NCI-H748 (cell line): Measurements from ENCODE around the gene EDA.
"Not testable (repeated sequence)": the region's sequence is repeated elsewhere in the genome, so short reads cannot be mapped to it uniquely, and the experiment has no call there.

ENCODE experiments used
- DNase-seq: peaks from one replicate; lab custom pipeline; 2025; ENCODE audit not compliant: unreplicated experiment; lab: John Stamatoyannopoulos, UW

The EDA gene

DNA sequence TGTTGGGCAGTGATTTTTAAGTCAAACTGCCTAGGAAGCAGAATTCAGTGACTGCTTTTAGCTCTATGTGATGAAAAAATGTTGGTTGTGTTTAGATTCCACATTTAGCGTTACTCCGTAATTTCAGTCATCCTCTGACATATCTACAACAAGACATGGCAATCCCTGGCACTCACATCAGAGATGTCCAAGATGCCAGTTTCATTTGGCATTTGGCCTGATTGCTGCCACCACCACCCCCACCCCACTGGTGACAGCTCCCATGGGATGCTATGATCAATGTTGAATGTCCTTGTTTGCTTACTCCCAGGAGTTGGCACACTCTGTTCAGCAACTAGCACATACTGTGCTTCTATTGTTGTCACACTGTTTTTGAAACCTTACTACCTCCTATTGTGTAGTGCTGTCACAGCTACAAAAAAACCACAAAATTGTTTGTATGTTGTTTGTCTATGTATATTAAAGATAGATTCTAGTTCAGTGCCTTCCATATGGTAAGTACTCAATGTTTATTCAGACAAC is 332.4 kb downstream of the EDA start:
- no peak for DNase-seq

DNA sequence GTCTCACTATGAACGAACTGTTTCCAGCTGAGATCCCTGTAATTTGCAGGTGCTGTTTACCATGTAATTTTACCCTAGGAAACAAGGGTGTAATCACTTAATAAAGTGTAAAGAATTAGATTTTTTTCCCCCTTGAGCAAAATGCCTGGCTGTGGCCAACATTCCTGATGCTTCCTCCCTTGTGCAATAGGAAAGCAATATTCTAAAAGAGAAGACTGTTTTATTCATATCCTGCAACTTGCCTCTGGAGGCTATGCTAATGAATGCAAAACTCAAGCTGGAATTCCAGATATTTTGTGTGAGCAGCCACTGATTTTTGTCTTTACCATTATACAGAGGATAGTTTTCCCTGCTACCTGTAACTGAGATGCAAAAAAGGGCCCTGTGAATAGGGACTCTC is 335.8 kb downstream of the EDA start:
- no peak for DNase-seq

DNA sequence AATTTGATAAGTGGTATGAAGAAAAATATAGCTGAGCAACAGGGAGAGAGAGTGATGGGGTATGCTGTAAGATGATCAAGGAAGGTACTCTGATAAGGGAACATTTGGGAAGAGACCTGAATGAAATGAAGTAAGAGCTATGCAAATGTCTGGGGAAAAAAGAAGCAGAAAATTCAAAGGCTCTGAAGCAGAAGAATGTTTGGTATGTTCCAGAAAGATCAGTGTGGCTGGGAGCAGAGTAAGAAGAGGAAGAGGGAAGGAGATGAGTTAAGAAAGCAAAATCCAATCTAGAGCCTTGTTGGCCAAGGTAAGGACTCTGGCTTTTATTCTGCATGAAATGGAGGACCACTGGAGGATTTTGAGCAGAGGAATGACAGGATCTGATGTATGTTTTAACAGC is 343.8 kb downstream of the EDA start:
- DNase-seq, result no peak

DNA sequence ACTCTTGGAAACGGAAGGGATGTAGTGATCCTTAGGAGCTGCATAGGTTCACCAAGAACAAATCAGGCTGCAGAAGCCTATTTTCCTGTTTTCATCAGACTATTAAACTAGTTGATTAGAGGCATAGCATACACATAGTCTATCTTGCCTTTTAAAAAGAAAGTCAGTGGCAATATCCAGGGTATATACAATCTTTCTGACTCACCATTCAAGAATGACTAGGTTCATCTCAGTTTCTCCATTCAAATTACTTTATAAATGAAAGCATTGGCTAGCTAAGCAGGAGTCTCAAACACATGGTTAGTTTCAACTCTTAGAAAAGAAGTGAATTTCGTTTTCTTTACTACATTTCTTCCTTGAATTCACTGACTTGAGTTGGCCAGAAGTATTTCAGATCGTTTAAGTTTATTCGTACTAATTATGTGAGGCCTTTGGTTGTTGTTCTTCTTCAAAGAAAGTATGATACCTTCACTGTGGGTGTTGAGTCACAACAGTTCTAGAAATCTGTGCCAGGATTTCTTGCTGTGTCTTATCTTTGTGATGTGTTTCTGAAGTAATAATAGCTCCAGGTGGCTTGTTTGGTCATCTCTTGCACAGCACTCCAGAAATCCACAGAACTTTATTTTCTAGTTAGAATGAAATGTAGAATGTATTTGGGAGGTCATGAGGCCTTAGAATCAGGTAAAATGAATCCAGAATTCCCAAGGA is 345.6 kb downstream of the EDA start:
- DNase-seq, result no peak

DNA sequence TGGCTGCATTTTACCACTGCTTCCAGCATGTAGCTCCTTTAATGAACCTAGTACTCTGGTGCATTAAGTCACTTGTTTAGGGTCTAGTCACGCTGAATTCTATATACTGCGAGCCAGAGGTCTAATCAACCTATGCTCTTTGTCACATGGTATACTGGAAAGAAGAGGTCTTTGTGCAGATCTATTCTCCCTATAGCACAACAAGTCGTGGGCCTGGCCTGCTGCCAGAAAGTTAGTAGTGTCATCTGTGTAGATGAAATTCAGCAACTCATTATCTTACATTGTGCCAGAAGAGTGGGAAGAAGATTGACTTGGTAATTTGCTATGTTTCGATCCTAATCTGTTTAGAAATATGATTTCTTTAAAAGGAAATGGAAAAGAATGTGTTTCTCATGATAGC is 353.0 kb downstream of the EDA start:
- peak; percentile 17 for DNase-seq

DNA sequence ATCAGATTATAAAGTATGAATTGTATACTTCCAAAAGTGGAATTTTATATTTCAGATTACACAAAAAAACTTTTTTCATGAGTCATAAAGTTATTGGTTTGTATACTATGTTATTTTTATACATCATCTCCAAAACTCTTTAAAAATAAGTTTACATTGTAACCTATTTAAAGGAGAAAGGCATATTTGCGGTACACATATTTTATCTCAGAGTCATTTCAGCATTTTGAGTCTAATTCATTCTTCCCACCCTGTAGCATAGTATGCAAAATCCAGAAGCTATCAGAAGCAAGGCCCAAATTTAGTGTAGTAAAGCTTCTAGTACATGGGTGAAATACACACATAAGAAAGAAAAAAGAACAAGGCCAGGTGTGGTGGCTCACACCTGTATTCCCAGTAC is 353.5 kb downstream of the EDA start:
- DNase-seq, result no peak

DNA sequence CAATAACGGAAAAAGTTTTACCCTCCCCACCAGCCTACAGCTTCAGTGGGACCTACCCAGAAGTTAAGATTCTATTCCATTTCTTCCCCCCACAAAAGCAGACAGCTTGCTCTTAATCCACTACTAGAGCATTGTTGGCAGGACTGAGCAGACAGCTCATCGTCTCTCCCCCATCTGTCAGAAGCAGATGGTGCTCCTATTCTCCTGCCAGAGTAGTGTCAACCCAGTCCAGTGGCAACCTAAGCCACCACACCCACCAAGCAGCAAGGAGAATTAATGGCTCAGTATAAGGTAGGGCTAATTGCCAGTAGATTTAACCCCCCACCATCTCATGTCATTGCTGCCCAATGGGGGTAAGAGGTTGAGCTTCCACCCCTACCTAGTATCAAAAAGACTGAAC is 371.8 kb downstream of the EDA start:
- DNase-seq, result no peak

DNA sequence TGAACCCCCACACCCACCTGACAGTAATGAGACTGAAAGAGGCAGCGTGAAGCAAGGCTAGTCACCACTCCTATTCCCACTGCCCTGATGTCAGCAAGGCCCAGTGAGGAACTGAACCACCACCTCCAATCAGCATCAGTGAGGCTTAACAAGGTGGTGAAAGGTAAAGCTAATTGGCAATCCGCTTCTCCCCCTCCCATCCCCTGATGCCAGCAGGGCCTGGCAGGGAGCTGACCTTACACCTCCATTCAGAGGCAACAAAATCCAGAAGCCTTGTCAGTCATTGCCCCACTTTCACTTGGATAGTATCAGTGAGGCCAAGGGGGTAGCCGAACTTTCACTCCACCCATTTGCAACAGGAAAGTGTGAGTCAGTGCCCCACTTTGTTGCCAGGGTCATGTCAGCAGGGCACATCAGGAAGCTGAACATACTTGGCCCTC is 373.1 kb downstream of the EDA start:
- no peak for DNase-seq

DNA sequence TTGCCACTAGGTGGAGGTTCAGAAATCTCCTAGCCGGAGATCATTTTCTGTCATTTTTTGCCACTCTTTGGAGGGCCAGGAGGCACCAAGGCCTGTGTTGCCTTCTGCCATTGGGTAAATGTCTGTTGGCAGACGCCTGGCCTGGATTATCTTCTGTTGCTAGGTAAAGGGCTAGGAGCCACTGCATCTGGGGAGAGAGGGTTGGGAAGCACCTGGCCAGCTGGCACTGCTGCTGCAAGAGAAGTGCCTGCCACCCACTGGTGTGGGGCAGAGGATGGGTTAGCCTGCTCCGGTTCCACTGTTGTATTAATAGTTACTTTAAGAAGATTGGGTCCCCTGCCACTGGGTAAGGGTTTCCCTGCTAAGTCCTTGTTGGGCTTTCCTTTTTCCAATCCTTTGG is 375.8 kb downstream of the EDA start:
- no peak for DNase-seq

DNA sequence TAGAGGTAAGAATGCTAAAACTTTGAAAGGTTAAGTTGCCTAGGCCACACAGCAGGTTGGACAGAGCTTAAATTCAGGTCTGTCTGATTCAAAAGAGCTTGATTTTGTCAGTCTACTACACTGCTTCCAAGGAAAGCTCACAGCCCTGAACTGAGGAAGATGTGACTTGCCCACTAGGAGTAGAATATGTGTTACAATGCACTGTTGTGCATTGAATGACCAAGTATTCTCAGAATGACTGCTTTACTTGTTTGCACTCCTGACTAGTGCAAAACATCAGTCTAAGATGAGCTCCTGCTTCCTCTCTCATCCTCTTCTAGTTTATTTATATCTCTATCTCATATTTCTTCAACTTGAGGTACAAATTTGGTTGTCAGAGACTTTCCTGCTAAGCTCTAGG is 377.6 kb downstream of the EDA start:
- DNase-seq, result no peak

DNA sequence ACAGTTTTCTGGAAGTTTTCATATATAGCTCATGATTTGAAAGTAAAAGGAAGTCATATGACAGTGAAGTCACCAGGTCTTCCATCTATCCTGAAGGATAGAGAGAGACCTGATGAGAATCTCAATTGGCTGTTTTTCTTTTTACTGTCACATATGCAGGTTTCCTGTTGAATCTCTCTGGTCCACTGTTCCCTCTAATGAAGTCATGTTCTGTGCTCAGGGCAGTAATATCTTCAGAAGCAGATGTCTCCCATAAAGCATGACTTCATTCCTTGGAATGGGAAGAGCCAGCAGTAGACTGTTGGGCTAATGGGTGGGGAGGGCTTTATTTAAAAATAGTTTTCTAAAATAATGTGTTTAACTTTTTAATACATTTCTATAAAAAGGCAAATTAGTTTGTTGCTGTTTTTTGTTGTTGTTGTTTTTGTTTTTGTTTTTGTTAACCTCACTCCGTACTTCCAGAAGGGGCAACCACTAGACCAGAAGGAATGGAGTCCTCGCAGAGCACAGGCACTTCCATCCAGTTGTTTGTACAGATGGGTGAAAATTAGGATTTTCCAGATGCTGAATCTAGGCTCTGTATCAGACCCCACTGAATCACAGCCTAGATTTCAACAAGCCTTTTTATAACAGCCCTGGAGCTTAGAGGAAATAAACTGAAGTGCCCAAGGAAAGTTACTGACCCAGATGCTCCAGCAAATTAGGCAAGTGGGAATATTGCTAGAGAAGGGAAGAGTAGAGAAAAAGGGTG is 379.6 kb downstream of the EDA start:
- no peak for DNase-seq

DNA sequence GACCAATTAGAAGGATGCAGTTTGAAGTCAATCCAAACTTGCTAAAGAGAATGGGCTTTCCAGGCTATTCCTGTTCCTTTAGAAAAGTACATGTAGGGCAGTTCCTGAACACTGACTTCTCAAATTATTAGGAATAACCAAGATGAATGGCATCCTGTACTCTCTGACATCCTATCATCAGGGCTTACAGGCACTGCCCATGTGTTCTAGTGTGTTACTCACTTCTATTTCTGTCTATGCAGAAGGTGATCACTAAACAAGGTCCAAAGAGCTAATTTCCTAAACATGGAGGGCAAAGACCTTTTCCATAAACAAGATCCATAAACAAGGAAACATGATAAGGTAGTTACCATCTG is 380.2 kb downstream of the EDA start:
- DNase-seq, result no peak

DNA sequence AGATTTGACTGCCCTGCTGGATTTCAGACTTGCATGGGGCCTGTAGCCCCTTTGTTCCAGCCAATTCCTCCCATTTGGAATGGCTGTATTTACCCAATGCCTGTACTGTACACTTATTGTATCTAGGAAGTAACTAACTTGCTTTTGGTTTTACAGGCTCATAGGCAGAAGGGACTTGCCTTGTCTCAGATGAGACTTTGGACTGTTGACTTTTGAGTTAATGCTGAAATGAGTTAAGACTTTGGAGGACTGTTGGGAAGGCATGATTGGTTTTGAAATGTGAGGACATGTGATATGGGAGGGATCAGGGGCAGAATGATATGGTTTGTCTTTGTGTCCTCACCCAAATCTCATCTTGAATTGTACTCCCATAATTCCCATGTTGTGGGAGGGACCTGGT is 382.4 kb downstream of the EDA start:
- DNase-seq, result not testable (repeated sequence)

DNA sequence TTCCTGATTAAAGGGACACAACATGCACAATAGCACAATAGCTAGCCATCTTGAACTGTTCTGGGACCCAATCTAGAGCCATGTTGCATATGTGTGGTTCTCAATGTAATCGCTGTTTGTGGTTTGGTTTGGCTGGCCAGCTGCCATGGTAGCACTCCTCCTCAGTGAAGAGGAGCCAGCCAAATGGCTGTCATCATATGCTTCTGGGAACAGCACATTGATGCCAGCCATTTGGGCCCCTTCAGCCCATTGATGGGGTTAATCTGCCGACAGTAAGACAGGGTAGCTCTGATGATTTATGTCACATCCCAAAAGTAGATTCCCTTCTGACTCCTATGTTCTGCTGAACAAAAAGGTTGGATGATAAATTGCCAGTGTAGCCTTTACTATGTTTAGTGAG is 385.4 kb downstream of the EDA start:
- DNase-seq, result no peak

DNA sequence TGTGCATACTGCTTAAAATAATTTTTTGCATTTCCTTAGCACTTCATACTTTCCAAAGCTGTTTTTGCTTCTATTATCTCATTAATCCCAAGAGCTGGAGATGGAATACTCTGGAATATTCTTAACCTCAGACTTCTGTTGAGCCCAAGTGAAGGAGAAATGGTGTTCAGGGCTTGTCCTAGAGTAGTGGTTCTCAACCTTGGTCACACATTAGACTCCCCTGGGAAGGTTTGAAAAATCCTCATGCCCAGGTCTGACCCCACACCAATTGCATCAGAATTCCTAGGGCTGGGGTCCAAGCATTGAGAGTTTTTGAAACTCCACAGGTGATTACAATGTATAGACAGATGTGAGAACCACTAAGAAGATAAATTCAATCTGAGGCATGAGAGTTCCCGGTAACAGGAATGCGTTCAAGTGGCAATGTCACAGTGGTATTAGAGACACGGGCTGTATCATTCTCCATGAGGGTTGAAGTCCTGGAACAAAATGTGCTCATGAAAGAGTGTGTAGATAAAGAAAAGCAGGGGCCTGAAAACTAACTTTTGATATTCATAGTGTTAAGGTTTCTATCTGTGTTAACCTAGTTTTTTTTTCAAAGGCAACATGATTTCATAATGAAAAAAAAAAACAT is 385.9 kb downstream of the EDA start:
- no peak for DNase-seq

DNA sequence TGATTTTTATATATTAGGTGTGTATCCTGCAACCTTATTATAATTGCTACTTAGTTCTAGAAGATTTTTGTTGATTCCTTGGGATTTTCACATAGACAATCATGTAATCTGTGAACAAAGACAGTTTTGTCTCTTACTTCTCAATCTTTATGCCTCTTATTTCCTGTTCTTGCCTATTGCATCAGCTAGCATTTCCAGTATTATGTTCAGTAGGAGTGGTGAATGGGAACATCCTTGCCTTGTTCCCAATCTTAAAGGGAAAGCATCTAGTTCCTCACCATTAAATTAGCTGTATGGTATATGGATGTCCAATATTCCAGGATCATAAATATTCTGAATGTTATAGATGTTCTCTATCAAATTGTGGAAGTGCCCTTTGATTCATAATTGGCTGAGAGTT is 392.0 kb downstream of the EDA start:
- DNase-seq, result no peak

DNA sequence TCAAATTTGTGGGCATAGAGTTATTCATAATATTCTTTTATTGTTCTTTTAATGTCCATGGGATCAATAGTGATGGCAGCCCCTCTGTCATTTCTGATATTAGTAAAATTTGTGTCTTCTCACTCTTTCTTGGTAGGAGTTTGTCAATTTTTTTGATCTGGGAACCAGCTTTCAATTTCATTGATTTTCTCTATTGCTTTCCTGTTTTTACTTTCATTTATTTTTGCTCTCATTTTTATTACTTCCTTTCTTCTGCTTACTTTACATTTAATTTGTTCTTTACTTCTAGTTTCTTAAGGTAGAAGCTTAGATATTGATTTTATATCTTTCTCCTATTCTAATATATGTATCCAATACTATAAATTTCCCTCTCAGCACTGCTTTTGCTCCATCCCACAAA is 393.1 kb downstream of the EDA start:
- no peak for DNase-seq

DNA sequence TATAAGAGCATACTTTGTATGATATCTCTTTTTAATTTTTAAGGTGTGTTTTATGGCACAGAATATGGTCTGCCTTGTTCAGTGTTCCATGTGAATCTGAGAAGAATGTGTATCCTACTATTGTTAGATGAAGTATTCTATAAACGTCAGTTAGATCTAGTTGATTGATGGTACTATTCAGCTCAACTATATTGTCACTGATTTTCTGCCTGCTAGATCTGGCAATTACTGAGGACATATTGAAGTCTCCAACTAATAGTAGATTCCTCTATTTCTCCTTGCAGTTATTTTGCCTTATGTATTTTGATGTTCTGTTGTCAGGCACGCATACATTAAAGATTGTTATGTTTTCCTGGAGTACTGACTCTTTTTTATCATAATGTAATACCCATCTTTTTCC is 394.1 kb downstream of the EDA start:
- no peak for DNase-seq

DNA sequence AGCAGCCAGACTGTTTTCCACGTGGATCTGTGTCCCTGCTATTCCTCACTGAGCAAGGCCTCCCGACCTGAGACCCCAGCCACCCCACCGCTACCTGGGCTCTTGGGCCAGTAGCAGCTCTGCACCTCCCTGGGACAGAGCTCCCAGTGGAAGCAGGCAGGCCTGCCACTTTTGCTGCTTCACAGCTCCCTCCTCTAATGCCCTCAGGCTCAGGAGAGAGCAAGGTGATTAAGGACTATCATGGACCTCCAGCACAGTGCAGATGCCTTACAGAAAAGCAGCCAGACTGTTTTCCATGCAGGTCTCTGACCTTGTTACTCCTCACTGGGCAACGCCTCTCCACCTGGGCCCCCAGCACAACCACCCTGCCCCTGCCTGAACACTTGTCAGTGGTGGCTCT is 396.8 kb downstream of the EDA start:
- no peak for DNase-seq

DNA sequence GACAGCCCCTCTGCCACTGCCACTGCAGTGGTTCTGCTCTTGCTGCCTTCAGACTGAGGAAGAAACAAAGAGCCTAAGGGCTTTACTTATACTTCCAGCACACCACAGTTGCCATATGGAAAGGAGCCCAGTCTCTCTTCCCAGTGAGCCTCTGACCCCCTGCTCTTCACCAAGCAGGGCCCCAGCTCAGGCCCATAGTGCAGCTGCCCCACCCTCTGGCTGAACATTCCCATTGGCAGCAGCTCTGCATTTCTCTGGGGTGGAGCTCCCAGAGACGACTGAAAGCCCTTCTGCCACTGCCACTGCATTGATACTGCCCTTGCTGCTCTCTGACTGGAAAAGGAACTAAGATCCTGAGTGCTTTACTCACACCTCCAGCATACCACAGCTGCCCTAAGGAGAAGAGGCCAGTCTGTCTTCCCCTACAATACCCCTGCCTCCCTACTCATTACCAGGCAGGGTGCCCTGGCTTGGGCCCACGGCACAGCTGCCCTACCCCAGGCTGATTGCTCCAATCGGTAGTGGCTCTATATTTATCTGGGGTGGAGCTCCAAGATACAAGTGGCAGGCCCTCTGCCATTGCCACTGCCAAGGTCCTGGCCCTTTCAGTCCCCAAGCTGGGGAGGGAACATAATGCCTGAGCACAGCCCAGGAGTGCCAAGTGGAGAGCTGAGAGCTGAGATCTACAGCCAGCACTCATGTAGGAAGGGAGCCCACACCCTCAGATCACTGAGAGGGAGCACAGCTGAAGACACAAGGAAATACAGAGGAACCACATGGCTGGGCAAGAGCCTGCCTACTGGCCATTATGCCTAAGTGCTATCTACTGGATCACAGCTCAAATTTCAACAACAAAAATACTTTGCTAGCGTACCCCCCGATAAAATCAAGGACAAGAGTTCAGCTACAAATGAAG is 397.8 kb downstream of the EDA start:
- DNase-seq, result no peak

DNA sequence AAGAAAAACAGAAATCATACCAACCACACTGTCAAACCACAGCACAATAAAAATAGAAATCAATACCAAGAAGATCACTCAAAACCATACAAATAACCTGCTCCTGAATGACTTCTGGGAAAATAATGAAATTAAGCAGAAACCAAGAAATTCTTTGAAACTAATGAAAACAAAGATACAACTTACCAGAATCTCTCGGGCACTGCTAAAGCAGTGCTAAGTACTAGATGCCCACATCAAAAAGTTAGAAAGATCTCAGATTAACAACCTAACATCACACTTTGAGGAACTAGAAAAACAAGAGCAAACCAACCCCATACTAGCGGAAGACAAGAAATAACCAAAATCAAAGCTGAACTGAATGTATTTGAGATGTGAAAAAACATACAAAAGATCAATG is 400.6 kb downstream of the EDA start:
- no peak for DNase-seq
